ENCODE measurements around the gene LPP. TPM values are rescaled to one million over a fixed set of nuclear protein-coding genes. Genes with fewer than 3 reads are reported as not detected.

LPP gene
- total RNA-seq, 4 donors from 2014 or later = 1,872 to 3,079 (median 2,300) TPM

DNA sequence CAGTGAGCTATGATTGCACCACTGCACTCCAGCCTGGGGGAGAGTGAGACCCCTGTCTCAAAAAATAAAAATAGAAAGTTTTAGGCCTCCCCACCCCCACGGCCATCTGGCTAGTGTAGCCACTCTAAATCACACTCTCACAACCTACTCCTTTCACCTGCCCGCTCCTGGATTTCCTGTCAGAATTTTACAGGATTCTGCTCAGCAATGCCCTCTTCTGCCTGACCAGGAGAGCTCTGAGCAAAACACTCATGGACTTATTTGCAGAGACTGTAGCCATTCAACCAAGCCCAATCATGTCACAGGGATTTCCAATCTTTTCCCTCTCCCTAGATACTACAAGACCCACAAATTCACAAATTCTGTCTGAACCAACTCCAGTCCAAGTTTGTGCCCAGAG is 775.2 kb downstream of the LPP start:
- Histone ChIP-seq H3K9me3 (no peaks in the 10 kb centered on the region), H3K4me3 (no peak overlapping the region), H3K36me3 (no peaks in the 10 kb centered on the region), H3K4me1 (peaks cover 0 to 5% (median 2%) of the 10 kb centered on the region in 4 donors), H3K27ac (replicated peaks in 1 of 4) (no peak overlapping the region), H3K27me3 (no peaks in the 10 kb centered on the region)
- WGBS = 77% methylated on average over 2 of the region's 2 CpGs
- TF ChIP-seq POLR2A (IDR thresholded peaks at IDR 0.05; ENCODE audit: low read depth) = no peak
- TF ChIP-seq, protein P1, sequence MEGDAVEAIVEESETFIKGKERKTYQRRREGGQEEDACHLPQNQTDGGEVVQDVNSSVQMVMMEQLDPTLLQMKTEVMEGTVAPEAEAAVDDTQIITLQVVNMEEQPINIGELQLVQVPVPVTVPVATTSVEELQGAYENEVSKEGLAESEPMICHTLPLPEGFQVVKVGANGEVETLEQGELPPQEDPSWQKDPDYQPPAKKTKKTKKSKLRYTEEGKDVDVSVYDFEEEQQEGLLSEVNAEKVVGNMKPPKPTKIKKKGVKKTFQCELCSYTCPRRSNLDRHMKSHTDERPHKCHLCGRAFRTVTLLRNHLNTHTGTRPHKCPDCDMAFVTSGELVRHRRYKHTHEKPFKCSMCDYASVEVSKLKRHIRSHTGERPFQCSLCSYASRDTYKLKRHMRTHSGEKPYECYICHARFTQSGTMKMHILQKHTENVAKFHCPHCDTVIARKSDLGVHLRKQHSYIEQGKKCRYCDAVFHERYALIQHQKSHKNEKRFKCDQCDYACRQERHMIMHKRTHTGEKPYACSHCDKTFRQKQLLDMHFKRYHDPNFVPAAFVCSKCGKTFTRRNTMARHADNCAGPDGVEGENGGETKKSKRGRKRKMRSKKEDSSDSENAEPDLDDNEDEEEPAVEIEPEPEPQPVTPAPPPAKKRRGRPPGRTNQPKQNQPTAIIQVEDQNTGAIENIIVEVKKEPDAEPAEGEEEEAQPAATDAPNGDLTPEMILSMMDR (IDR thresholded peaks at IDR 0.05) = peak in 1 of 3 experiments; percentile 19
- intact Hi-C loops (cut with DNase I) = no loop called here
- no peak for DNase-seq (ENCODE audit: extremely low spot score)

DNA sequence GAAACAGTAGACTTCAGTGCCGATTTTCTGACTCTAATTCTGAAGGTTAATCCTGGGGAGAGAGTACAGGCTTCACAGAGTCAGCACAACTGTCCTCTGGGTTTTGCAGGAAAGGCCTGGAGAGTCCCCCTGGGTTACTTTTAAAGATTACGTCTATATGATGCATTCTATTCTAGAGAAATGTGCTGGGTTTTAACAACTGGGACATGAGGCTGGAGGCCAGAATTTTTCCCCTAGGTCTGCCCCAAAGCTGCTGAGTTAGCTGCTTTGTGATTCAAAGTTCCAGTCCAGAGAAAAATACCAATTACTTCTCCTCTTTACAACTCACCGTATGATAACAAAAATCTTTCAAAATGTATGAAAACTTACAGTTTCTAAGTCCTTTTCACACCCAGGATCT is 777.1 kb downstream of the LPP start:
- no peak overlapping the region for H3K27ac ChIP-seq (replicated peaks in 1 of 4)
- H3K27me3 ChIP-seq = no peaks in the 10 kb centered on the region
- H3K9me3 ChIP-seq = no peaks in the 10 kb centered on the region
- H3K4me1 ChIP-seq = peaks cover 0 to 5% (median 2%) of the 10 kb centered on the region in 4 donors
- DNase-seq (ENCODE audit: extremely low spot score) = no peak
- H3K4me3 ChIP-seq = no peak overlapping the region
- intact Hi-C loops (cut with DNase I) = no loop called here
- 77% methylated on average over 2 of the region's 3 CpGs for WGBS
- no peaks in the 10 kb centered on the region for H3K36me3 ChIP-seq
- TF ChIP-seq EP300 (IDR thresholded peaks at IDR 0.05) (no peak), POLR2A (IDR thresholded peaks at IDR 0.05; ENCODE audit: low read depth) (no peak), POLR2AphosphoS5 (IDR thresholded peaks at IDR 0.05) (no peak)
- TF ChIP-seq, protein P1 (IDR thresholded peaks at IDR 0.05) = no peak

DNA sequence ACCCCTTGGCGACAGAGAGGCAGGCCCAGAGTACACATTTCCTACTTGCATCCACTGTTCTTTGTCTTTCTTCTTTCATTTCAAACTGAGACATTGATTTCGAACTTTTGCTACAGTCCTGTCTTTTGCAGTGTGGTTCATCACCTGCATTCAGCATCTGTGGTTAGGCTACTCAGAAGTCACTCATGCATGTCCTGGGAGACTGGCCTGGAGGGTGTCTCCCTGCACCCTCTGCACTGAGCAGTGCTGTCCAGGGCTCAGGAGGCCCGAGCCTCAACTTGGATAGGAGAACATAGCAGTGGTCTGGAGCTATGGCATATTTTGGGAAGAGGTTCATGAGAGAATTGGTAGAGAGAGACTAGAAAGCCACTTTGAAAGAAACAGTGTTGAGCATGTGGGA is 777.6 kb downstream of the LPP start:
- no peak overlapping the region for H3K4me3 ChIP-seq
- WGBS = 87% methylated on average over 3 of the region's 3 CpGs
- H3K36me3 ChIP-seq = no peaks in the 10 kb centered on the region
- no peaks in the 10 kb centered on the region for H3K9me3 ChIP-seq
- H3K4me1 ChIP-seq = peaks cover 0 to 5% (median 2%) of the 10 kb centered on the region in 4 donors
- no peak for TF ChIP-seq EP300 (IDR thresholded peaks at IDR 0.05)
- TF ChIP-seq, protein P1 (IDR thresholded peaks at IDR 0.05) = no peak
- no peak for TF ChIP-seq POLR2AphosphoS5 (IDR thresholded peaks at IDR 0.05)
- TF ChIP-seq POLR2A (IDR thresholded peaks at IDR 0.05; ENCODE audit: low read depth) = no peak
- DNase-seq (ENCODE audit: extremely low spot score) = no peak
- intact Hi-C loops (cut with DNase I) = no loop called here
- no peaks in the 10 kb centered on the region for H3K27me3 ChIP-seq
- H3K27ac ChIP-seq (replicated peaks in 1 of 4) = no peak overlapping the region

DNA sequence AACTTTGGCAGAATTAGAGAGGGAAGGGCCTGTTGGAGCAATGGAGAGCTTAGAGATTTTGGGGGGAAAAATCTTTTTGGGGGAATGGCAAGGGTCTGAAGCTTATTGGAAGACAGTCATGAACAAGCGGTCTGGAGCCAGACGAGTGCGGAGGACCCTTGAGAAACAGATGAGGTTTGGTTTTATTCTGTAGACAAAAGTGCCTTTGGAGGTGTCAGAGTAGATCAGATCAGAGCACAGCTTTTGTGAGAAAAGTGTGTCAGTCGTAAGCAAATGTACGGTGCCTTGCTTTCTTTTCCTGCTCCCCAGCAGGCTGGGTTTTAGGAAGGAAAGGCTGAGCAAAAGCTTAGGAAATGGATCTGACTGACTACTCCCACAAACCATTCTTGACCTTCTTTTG is 781.0 kb downstream of the LPP start:
- H3K27me3 ChIP-seq = no peaks in the 10 kb centered on the region
- H3K27ac ChIP-seq (replicated peaks in 1 of 4) = no peak overlapping the region
- no peaks in the 10 kb centered on the region for H3K9me3 ChIP-seq
- H3K36me3 ChIP-seq = no peaks in the 10 kb centered on the region
- H3K4me1 ChIP-seq = peaks cover 0 to 5% (median 3%) of the 10 kb centered on the region in 4 donors
- no peak for TF ChIP-seq EP300 (IDR thresholded peaks at IDR 0.05)
- TF ChIP-seq POLR2AphosphoS5 (IDR thresholded peaks at IDR 0.05) = no peak
- TF ChIP-seq, protein P1 (IDR thresholded peaks at IDR 0.05) = no peak
- TF ChIP-seq POLR2A (IDR thresholded peaks at IDR 0.05; ENCODE audit: low read depth) = no peak
- 92% methylated on average over 5 of the region's 5 CpGs for whole genome bisulfite sequencing
- H3K4me3 ChIP-seq = no peak overlapping the region
- DNase-seq (ENCODE audit: extremely low spot score) = no peak
- intact Hi-C loops (cut with DNase I) = no loop called here

DNA sequence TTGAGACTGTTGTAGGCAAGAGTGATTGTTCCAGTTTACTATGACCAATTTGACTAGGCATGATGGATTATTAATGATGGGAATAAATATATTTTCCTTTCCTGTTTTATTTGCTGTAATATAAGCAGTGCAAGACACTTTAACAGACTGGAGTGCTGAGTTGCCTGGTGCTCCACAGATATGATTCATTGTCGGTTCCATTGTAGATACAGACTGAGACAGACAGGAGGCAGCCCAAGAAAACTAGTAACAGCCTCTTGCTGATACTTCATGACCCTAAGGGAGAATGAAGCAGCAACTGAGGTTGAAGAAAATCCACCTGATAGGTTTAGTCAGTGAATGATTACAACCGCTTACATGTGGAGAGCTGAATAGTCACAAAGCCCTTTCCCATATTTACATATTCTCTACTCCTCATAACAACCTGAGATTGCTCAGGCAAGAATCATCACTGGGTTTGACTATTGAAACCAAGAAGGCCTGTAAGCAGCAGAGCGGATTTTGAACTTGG is 782.7 kb downstream of the LPP start:
- Histone ChIP-seq H3K27me3 (no peaks in the 10 kb centered on the region), H3K4me1 (peaks cover 0 to 14% (median 7%) of the 10 kb centered on the region in 4 donors), H3K36me3 (no peaks in the 10 kb centered on the region), H3K4me3 (no peak overlapping the region), H3K27ac (replicated peaks in 1 of 4) (no peak overlapping the region), H3K9me3 (no peaks in the 10 kb centered on the region)
- intact Hi-C loops (cut with DNase I) = no loop called here
- DNase-seq (ENCODE audit: extremely low spot score) = no peak
- TF ChIP-seq POLR2A (IDR thresholded peaks at IDR 0.05; ENCODE audit: low read depth) (no peak), EP300 (IDR thresholded peaks at IDR 0.05) (no peak), POLR2AphosphoS5 (IDR thresholded peaks at IDR 0.05) (no peak)
- TF ChIP-seq, protein P1 (IDR thresholded peaks at IDR 0.05) = no peak
- WGBS = 90% methylated on average over 3 of the region's 3 CpGs
